Fibroblast of peridontal ligament (primary cell): ENCODE measurements around the gene SH2B3.
"Not testable (repeated sequence)": the region's sequence is repeated elsewhere in the genome, so short reads cannot be mapped to it uniquely, and the experiment has no call there.

ENCODE experiments used
- DNase-seq: peaks from one replicate; pipeline ENCODE4 v3.0.0-alpha.2; 2010; ENCODE audit errors: extremely low read depth

The SH2B3 gene

GRCh38 chr12:111405859-111406473 is at the start of gene SH2B3:
Gene SH2B3, plus strand, starts transcription at chr12:111405923. Its CDS starts 12,223 bp downstream, at chr12:111418146.
- peak; percentile 38 for DNase-seq

- no peak for DNase-seq
Measured at GRCh38 chr12:111359231-111359913, 46.4 kb upstream of the SH2B3 start.

- no peak for DNase-seq
Measured at GRCh38 chr12:111359914-111360276, 45.8 kb upstream of the SH2B3 start.

DNA sequence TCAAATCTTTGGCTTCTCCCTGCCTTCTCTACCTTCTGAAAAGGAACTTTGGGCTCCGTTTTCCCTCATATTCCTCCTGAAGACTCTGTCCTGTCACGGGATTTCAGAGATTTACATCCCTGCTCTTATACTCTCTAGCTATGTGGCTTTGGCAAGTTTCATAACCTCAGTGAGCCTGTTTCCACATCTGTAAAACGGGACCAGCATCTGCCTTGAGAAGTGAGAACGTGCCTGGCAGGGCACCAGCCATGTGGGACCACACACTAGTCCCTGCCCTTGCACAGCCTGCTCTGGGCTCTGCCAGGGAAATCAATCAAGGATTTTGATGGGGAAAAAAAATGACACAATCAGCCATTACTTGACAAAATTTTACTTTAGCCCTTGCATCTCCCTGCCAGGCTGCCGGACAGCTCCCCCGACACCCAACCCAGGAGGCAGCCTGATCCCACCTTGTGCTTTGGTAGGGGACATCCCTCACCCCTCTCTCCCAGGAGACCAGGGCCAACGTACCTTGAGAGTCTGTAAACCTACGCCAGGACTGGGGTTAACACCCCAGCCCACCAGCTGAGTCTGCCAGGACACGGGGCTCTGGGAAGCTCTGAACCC is 45.3 kb upstream of the SH2B3 start:
- no peak for DNase-seq

DNA sequence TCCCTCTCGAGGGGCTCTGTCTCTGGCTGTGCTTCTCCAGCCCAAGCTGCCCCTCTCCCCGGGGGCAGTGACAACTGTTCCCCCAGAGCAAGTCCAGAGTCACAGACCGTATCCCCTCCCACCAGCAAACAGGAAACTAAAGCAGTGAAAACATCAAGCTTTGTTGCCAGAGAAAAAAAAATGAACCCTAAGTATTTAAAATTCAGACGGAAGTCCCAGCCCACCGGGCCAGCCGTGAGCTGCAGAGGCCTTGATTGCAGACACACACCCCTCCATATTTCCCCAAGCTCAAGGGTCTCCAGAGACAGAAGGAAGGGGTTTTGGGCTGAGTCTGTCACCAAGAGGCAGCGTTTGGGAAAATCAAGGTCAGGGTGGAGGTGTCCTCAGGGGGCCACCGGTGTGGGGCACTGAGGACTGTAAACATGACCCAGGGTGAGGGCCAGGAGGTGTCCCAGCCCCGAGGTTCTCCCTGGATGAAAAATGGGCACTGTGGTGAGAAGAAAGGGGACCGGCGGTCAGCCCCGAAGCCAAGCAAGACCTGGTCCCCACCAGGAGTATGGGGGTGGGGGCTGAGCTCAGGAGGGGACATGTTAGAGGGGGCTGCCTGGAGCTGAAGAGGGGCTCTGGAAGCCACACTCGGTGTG is 44.5 kb upstream of the SH2B3 start:
- no peak for DNase-seq

GRCh38 chr12:111361717-111362576 is 43.8 kb upstream of the SH2B3 start:
- no peak for DNase-seq

- DNase-seq: no peak
Measured at GRCh38 chr12:111362687-111363475, 42.8 kb upstream of the SH2B3 start.

DNA sequence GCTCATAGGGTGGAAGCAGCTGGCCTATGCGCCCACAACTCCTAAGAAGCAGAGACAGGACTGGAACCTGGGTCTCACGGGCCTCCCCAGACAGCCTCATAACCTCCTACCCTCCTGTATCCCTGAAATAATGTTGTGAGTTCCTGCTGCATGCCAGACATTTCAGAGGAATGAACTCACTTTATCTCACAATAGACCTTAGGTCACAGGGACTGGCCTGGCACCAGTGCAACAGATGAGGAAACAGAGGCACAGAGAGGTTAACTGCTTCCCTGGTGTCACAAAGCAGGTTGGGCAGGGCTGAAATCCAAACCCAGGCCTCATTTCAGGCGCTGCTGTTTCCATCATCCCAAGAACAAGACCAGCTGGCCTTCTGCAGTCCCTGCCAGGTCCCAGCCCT is 42.1 kb upstream of the SH2B3 start:
- DNase-seq: peak; percentile 23

DNA sequence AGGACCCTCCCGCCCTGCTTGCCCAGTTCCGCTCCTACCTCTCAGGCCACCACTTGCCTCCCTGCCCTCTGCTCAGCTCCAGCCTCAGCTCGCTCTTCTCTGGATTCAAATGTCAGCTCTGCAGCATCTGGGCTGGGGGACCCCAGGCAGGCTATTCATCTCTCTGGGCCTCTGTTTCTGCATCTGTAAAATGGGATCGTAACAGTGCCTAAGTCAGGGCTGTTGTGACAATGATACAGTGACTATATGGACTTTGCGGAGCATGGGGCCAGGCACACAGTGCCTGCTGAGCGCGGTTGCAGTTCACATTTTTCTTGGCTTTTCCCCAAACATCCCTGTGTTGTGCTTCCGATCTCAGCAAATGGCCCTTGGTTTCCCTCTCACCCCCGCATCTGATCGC is 39.6 kb upstream of the SH2B3 start:
- no peak for DNase-seq

- DNase-seq: no peak
Measured at GRCh38 chr12:111366583-111366982, 39.1 kb upstream of the SH2B3 start.

DNA sequence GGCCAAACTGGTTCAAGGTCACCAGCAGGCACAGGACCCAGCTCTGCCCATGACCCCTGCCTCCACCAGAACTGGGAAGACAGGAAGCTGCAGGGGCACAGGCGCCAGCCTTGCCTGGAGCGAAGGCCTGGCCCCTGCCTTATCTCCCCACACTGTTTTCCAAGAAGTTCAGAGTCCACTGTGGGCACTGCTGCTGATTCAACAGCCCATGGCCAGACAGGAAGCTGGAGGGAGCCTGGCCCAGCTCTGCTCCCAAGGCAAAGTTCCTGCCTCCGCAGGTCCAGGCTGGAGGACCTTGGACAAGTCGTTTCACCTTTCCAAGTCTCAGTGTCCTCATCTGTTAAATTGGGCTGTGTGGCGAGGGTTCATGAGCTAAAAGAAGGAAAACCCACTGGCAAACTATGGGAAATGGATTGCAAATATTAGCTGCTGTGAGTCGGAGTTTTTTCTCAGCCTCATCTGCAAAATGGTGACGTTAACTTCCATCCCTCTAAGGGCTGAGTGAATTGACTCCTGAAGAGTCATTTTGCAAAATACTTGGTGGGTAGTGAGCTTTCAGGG is 38.0 kb upstream of the SH2B3 start:
- DNase-seq: peak; percentile 20

GRCh38 chr12:111368291-111368787 is 37.4 kb upstream of the SH2B3 start:
- no peak for DNase-seq

- peak; percentile 77 for DNase-seq
Measured at GRCh38 chr12:111368788-111369495, 36.8 kb upstream of the SH2B3 start, which contains the start of gene PHETA1. Gene PHETA1, minus strand, starts transcription at chr12:111369095. Its CDS starts 5,668 bp downstream, at chr12:111363427.

DNA sequence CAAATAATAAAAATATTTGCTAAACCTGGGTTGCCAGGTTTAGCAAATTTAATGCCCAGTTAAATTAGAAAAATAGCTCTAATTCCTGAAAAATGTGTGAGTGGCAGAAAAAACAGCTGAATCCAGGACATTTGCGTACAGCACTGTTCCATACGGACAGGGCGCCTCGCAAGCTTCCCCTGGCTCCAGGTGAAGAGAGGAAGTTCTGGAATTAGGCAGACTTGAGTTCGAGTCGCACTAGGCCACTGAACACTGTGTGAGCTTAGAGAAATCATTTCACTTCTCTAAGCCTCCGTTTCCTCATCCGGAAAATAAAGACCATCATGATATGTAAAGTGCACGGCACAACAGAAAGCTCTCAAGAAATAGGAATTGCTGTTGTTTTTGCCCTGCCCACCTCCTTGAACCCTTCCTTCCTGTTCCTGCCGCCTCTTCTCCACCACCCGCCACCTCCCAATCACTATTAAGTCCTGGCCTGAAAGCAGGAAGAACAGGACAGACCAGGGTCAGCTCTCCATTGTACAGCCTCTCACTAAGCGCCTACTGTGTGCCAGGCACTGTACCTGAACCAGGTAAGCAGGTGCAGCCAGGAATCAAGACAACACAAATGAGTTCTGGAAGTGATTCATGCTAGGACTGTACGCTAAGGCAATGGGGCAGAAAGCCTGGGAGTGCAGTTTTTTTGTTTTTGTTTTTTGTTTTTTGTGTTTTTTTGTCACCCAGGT is 36.1 kb upstream of the SH2B3 start:
- DNase-seq: no peak

GRCh38 chr12:111373231-111373630 is 32.5 kb upstream of the SH2B3 start:
- DNase-seq: not testable (repeated sequence)

DNA sequence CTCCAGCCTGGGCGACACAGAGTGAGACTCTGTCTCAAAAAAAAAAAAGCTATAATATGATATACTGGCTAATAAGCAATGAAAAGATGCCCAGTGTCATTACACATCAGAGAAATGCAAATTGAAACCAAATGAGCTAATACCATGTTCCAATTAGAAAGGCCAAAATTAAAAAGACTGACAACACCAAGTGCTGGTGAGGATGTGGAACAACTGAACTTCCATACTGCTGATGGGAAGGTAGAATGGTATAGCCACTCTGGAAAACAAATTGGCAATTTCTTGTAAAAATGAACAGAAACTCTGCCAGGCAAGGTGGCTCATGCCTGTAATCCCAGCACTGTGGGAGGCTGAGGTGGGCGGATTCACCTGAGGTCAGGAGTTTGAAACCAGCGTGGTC is 28.3 kb upstream of the SH2B3 start:
- DNase-seq: no peak

DNA sequence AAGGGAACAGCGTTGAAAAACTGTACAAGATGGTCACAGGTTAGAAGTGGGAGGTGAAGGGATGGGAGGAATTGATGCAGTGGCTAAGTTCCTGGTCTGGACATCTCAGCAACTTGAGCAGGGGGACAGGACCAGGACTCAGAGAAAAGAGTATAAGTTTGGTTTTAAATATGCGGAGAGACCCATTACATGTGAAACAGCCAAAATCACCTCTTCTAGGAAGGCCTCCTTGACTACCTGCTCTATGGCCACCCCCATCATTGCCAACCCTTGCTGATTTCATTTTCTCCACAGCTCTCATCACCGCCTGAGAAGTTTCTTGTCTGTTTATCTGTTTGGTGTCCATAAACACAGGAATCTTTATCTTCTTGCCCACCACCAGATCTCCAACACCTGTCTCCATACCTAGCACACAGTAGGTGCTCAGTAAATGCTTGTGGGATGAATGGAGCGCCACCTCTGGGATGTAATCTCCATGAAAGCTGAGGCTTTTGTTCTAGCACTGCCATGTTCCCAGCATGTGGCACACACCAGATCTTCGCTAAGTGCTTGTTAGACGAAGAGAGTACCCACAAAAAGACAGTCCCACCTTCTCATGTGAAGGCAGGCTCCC is 25.7 kb upstream of the SH2B3 start:
- no peak for DNase-seq

- no peak for DNase-seq
Measured at GRCh38 chr12:111384596-111384995, 21.1 kb upstream of the SH2B3 start.

DNA sequence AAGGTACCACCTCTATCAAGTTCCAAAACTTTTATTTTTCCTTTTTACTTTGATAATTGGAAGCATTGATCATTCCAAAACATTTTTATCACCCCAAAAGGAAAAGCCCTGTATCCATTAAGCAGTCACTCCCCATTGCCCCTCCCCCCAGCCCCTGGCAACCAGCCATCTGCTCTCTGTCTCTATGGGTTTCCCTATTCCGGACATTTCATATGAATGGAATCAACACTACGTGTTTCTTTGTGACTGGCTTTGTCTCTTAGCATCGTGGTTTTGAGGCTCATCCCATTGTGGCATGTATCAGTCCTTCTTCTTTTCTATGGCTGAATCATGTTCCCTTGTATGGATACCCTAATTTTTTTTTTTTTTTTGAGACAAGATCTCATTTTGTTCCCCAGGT is 18.8 kb upstream of the SH2B3 start:
- no peak for DNase-seq
